Panc1 (cell line): ENCODE results near the gene TREML4. TPM values are rescaled to one million over a fixed set of nuclear protein-coding genes. Genes with fewer than 3 reads are reported as not detected.

ENCODE experiments used
- ATAC-seq: fragments of 200-7000 bp; cut with Tn5 transposase; 2 replicates; pipeline ENCODE4 v1.9.1; 2020; ENCODE audit warnings: mild to moderate bottlenecking, moderate library complexity
- BruUV-seq: library from RNA; stranded (reverse); fragments of 400-500 nt; replicated peaks from 2 replicates; lab custom pipeline; 2021; lab: Mats Ljungman, UMichigan
- CTCF ChIA-PET: fragments of 300-600 bp; sonication (Branson Sonifier 250); formaldehyde crosslinking; loops from one replicate; lab custom pipeline; 2022; ENCODE audit warnings: antibody characterized with exemption; lab: Charles Lee
- POLR2A ChIA-PET: fragments of 300-600 bp; sonication (Branson Sonifier 250); formaldehyde crosslinking; loops from one replicate; lab custom pipeline; 2022; ENCODE audit warnings: antibody characterized with exemption; lab: Charles Lee
- DNase-seq: peaks from one replicate; pipeline ENCODE4 v3.0.0-alpha.2; 2010; ENCODE audit warnings: low read depth, low spot score
- H3K27ac ChIP-seq: 2 replicates; pipeline ENCODE4 v1.5.1; 2011; ENCODE audit warnings: mild to moderate bottlenecking, low read length, inconsistent platforms
- H3K27me3 ChIP-seq: fragments of 200-500 bp; sonication (Bioruptor generic); 2 replicates; pipeline ENCODE4 v1.6.0; 2014; ENCODE audit warnings: low read length, inconsistent platforms; ENCODE audit not compliant: control insufficient read depth, insufficient read depth
- H3K36me3 ChIP-seq: fragments of 200-500 bp; sonication (Bioruptor generic); 2 replicates; pipeline ENCODE4 v1.5.1; 2014; ENCODE audit warnings: inconsistent platforms, mild to moderate bottlenecking, low read length, moderate library complexity; ENCODE audit not compliant: control insufficient read depth, insufficient read depth
- H3K4me1 ChIP-seq: 2 replicates; pipeline ENCODE4 v1.5.1; 2011; ENCODE audit warnings: inconsistent platforms, mild to moderate bottlenecking, low read length, moderate library complexity; ENCODE audit not compliant: control insufficient read depth, insufficient read depth
- H3K4me3 ChIP-seq, 2 experiments: 2 replicates each; pipeline ENCODE4 v1.5.1; 2011 to 2012; ENCODE audit warnings: low read depth in 2 of 2, low read length in 2 of 2, mild to moderate bottlenecking in 2 of 2, inconsistent platforms in 1 of 2, moderate library complexity in 1 of 2
- H3K9me3 ChIP-seq: fragments of 200-500 bp; sonication (Bioruptor generic); 2 replicates; pipeline ENCODE4 v1.5.1; 2014; ENCODE audit warnings: low read depth, mild to moderate bottlenecking, inconsistent platforms, low read length, moderate library complexity; ENCODE audit not compliant: control insufficient read depth, insufficient read depth
- CTCF ChIP-seq: fragments of 450-650 bp; IDR thresholded peaks from 2 replicates; pipeline ENCODE4 v1.5.1; 2017; ENCODE audit warnings: mild to moderate bottlenecking
- POLR2AphosphoS5 ChIP-seq: IDR thresholded peaks from 2 replicates; pipeline ENCODE4 v1.6.1; 2012; ENCODE audit warnings: mild to moderate bottlenecking, low read depth, low read length, moderate library complexity
- SIN3A ChIP-seq: IDR thresholded peaks from 2 replicates; pipeline ENCODE4 v1.6.1; 2012; ENCODE audit warnings: low read depth, mild to moderate bottlenecking, low read length, moderate library complexity, borderline replicate concordance; ENCODE audit not compliant: insufficient read depth
- TCF7L2 ChIP-seq: IDR thresholded peaks from 2 replicates; pipeline ENCODE4 v1.6.1; 2011; ENCODE audit warnings: mild to moderate bottlenecking, low read depth, low read length, inconsistent platforms
- in situ Hi-C: cut with HindIII; loops from 2 replicates; pipeline ENCODE4 v1.10.0; 2016; ENCODE audit warnings: low sequenced_read_pairs, low pct_unique_long_range_greater_than_20kb
- intact Hi-C: fragments of 100-400 bp; cut with micrococcal nuclease; formaldehyde crosslinking; loops from one replicate; pipeline ENCODE4 v1.10.0; 2022; ENCODE audit not compliant: unreplicated experiment
- total RNA-seq: library from RNA; stranded (reverse); gene quantifications from one replicate; pipeline ENCODE4 v1.2.1, GENCODE V29; 2021; ENCODE audit not compliant: unreplicated experiment
- TF ChIP-seq, protein P1 (sequence below), 2 experiments: IDR thresholded peaks; 2 replicates each; pipeline ENCODE4 v1.6.1; 2011 to 2012; ENCODE audit warnings: low read depth in 2 of 2, control low read depth in 1 of 2, low read length in 1 of 2, mild to moderate bottlenecking in 1 of 2, moderate library complexity in 1 of 2; ENCODE audit not compliant: insufficient read depth in 1 of 2

Gene TREML4
- total RNA-seq, 1 experiment from 2014 or later = not detected

DNA sequence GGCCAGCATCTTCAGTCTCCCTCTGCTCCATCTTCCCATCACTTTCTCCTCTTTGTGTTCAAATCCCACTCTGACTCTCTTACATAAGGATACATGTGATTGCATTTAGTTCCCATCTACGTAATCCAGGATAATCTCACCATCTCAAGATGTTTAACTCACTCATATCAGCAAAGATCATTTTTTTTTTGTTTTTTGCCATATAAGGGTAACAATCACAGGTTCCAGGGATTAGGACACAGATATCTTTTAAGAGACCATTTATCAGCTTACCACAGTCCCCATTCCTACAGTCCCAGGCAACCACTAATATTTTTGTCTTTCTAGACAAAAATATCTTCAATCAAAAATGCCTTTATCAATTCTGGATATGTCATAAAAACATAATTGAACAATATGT is 24.0 kb upstream of the TREML4 start:
- ChIA-PET POLR2A (no interaction called here), CTCF (no interaction called here)
- ATAC-seq (no peak), DNase-seq (no peak)
- Histone ChIP-seq H3K27ac (no peak overlapping the region), H3K4me3 (no peak overlapping the region), H3K4me1 (no peaks in the 10 kb centered on the region), H3K9me3 (no peaks in the 10 kb centered on the region), H3K27me3 (peaks cover 6% of the 10 kb centered on the region), H3K36me3 (no peaks in the 10 kb centered on the region)
- in situ Hi-C loops (no loop called here), intact Hi-C loops (no loop called here)
- BruUV-seq = no TSS peak
- TF ChIP-seq TCF7L2 (no peak), SIN3A (no peak), POLR2AphosphoS5 (no peak), CTCF (no peak)
- TF ChIP-seq, protein P1, sequence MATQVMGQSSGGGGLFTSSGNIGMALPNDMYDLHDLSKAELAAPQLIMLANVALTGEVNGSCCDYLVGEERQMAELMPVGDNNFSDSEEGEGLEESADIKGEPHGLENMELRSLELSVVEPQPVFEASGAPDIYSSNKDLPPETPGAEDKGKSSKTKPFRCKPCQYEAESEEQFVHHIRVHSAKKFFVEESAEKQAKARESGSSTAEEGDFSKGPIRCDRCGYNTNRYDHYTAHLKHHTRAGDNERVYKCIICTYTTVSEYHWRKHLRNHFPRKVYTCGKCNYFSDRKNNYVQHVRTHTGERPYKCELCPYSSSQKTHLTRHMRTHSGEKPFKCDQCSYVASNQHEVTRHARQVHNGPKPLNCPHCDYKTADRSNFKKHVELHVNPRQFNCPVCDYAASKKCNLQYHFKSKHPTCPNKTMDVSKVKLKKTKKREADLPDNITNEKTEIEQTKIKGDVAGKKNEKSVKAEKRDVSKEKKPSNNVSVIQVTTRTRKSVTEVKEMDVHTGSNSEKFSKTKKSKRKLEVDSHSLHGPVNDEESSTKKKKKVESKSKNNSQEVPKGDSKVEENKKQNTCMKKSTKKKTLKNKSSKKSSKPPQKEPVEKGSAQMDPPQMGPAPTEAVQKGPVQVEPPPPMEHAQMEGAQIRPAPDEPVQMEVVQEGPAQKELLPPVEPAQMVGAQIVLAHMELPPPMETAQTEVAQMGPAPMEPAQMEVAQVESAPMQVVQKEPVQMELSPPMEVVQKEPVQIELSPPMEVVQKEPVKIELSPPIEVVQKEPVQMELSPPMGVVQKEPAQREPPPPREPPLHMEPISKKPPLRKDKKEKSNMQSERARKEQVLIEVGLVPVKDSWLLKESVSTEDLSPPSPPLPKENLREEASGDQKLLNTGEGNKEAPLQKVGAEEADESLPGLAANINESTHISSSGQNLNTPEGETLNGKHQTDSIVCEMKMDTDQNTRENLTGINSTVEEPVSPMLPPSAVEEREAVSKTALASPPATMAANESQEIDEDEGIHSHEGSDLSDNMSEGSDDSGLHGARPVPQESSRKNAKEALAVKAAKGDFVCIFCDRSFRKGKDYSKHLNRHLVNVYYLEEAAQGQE (IDR thresholded peaks at IDR 0.05; ENCODE audit: insufficient read depth in 1 of 2, low read depth in 2 of 2, low read length in 1 of 2) = no peak

DNA sequence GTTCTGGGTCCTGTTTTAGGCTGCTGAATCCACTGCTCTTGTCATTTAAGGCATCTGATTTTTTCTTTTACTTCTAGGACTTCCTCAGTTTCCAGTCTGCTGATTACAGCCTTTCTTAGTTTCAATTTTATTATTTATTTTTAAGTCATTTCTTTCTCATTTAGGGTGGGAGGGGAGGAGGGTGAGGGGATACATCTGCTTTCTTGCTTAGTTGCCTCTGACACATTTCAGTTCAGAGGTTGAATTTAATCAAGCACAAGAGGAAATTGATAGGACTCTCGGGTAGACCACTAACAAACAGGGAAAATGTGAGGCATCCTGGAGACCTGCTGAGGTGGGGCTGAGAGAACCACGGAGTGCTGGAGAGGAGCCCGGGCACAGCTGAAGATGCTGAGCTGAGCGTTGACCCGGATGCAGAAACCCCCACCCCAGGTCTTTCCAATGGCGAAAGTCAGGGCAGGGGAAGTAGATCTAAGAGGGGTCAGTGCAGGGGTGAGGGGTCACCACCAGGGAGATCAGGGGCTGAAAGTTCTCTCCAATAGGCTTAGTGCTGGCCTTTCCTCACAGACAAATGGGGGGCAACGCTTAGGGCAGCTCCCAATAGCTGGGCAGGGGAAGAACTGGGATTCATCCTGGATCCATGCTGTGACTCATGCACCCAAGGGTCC is 19.6 kb upstream of the TREML4 start:
- TF ChIP-seq CTCF = no peak
- no peak for TF ChIP-seq SIN3A
- TF ChIP-seq POLR2AphosphoS5 = no peak
- TF ChIP-seq, protein P1 (IDR thresholded peaks at IDR 0.05; ENCODE audit: insufficient read depth in 1 of 2, low read depth in 2 of 2, low read length in 1 of 2) = no peak
- TF ChIP-seq TCF7L2 = no peak
- H3K4me3 ChIP-seq = no peak overlapping the region
- H3K4me1 ChIP-seq = no peaks in the 10 kb centered on the region
- intact Hi-C loops (no loop called here), in situ Hi-C loops (no loop called here)
- CTCF ChIA-PET = no interaction called here
- BruUV-seq = no TSS peak
- ATAC-seq = no peak
- H3K27me3 ChIP-seq = peaks cover 13% of the 10 kb centered on the region
- no peak overlapping the region for H3K27ac ChIP-seq
- H3K9me3 ChIP-seq = no peaks in the 10 kb centered on the region
- no peaks in the 10 kb centered on the region for H3K36me3 ChIP-seq
- no peak for DNase-seq
- POLR2A ChIA-PET = no interaction called here
